Measurements from ENCODE around the gene PCSK5.

Gene PCSK5

GRCh38 chr9:75937521-75938258 lies 47.2 kb downstream of the PCSK5 start:
- ChIA-PET POLR2A (ENCODE audit: low non-redundant PET) (no interaction called here), CTCF (interaction anchor here (0.6 kb wide), 2 partner anchors 467 to 1892 kb away, joined by 3 read pairs; no protein-coding TSS in a partner anchor)
- no peak for TF ChIP-seq CTCF (conservative IDR thresholded peaks at IDR 0.05; ENCODE audit: low read depth)
- no peak overlapping the region for H3K27ac ChIP-seq
- DNase-seq (ENCODE audit: low spot score) = no peak

GRCh38 chr9:75938946-75939345 lies 48.5 kb downstream of the PCSK5 start:
- ChIA-PET POLR2A (ENCODE audit: low non-redundant PET) (no interaction called here), CTCF (no interaction called here)
- no peak for TF ChIP-seq CTCF (conservative IDR thresholded peaks at IDR 0.05; ENCODE audit: low read depth)
- no peak overlapping the region for H3K27ac ChIP-seq
- DNase-seq (ENCODE audit: low spot score) = no peak

GRCh38 chr9:75939536-75940111 lies 49.2 kb downstream of the PCSK5 start:
- no peak for DNase-seq (ENCODE audit: low spot score)
- CTCF ChIA-PET = interaction anchor here (0.5 kb wide), 1 partner anchor 360 kb away, joined by 3 read pairs; no protein-coding TSS in a partner anchor
- no peak overlapping the region for H3K27ac ChIP-seq
- TF ChIP-seq CTCF (conservative IDR thresholded peaks at IDR 0.05; ENCODE audit: low read depth) = no peak
- POLR2A ChIA-PET (ENCODE audit: low non-redundant PET) = no interaction called here

GRCh38 chr9:75941066-75941465 lies 50.6 kb downstream of the PCSK5 start:
- H3K27ac ChIP-seq = no peak overlapping the region
- ChIA-PET CTCF (no interaction called here), POLR2A (ENCODE audit: low non-redundant PET) (no interaction called here)
- no peak for TF ChIP-seq CTCF (conservative IDR thresholded peaks at IDR 0.05; ENCODE audit: low read depth)
- no peak for DNase-seq (ENCODE audit: low spot score)

GRCh38 chr9:75941577-75942311 lies 51.3 kb downstream of the PCSK5 start:
- no peak overlapping the region for H3K27ac ChIP-seq
- TF ChIP-seq CTCF (conservative IDR thresholded peaks at IDR 0.05; ENCODE audit: low read depth) = no peak
- ChIA-PET CTCF (no interaction called here), POLR2A (ENCODE audit: low non-redundant PET) (no interaction called here)
- no peak for DNase-seq (ENCODE audit: low spot score)

GRCh38 chr9:75946766-75947165 lies 56.3 kb downstream of the PCSK5 start:
- no peak for DNase-seq (ENCODE audit: low spot score)
- ChIA-PET POLR2A (ENCODE audit: low non-redundant PET) (interaction anchor here (0.6 kb wide), 1 partner anchor 37 kb away, joined by 5 read pairs; no protein-coding TSS in a partner anchor), CTCF (no interaction called here)
- TF ChIP-seq CTCF (conservative IDR thresholded peaks at IDR 0.05; ENCODE audit: low read depth) = no peak
- H3K27ac ChIP-seq = no peak overlapping the region
